HCT116 (cell line): ENCODE results near the gene C16orf95. TPM values are rescaled to one million over a fixed set of nuclear protein-coding genes. Genes with fewer than 3 reads are reported as not detected.

Experiments used
- ATAC-seq: fragments of 200-7000 bp; cut with Tn5 transposase; 2 replicates; pipeline ENCODE4 v1.9.1; 2020; ENCODE audit warnings: mild to moderate bottlenecking, moderate library complexity
- BruUV-seq: library from RNA; stranded (reverse); fragments of 400-500 nt; replicated peaks from 2 replicates; lab custom pipeline; 2021; lab: Mats Ljungman, UMichigan
- CTCF ChIA-PET: fragments of 300-600 bp; sonication (Branson Sonifier 250); formaldehyde crosslinking; loops from one replicate; lab custom pipeline; 2021; ENCODE audit warnings: antibody characterized with exemption; lab: Charles Lee
- POLR2A ChIA-PET: fragments of 300-600, 350-600 bp; sonication (Branson Sonifier 250); formaldehyde crosslinking; loops from one replicate; lab custom pipeline; 2021; ENCODE audit warnings: antibody characterized with exemption; lab: Charles Lee
- RAD21 ChIA-PET, 2 experiments: fragments of 300-600 bp; sonication (Branson Sonifier 250); formaldehyde crosslinking; loops; one replicate each; lab custom pipeline; 2023; ENCODE audit warnings: low total read pairs in 2 of 2; ENCODE audit not compliant: uncharacterized antibody in 2 of 2, unreplicated experiment in 2 of 2, low non-redundant PET in 1 of 2; lab: Charles Lee
- DNase-seq: peaks from one replicate; pipeline ENCODE4 v3.0.0-alpha.2; 2010; ENCODE audit warnings: low read depth, low spot score
- H2AFZ ChIP-seq: fragments of 200-600 bp; shearing (Covaris generic), sonication (generic); 2 replicates; pipeline ENCODE4 v1.6.1; 2017; ENCODE audit warnings: low read depth, mixed run types, mixed read lengths, antibody characterized with exemption, low read length; ENCODE audit not compliant: poor library complexity, severe bottlenecking
- H3K27ac ChIP-seq: 2 replicates; pipeline ENCODE4 v1.5.1; 2012; ENCODE audit warnings: low read depth, low read length
- H3K27me3 ChIP-seq: fragments of 200-600 bp; sonication (generic); 2 replicates; pipeline ENCODE4 v1.6.1; 2016; ENCODE audit warnings: mixed run types, low read length, mixed read lengths; ENCODE audit not compliant: insufficient read depth
- H3K36me3 ChIP-seq, 2 experiments: fragments of 200-500 bp in 1 of 2; fragments of 200-600 bp in 1 of 2; sonication (Bioruptor generic) in 1 of 2; sonication (generic) in 1 of 2; 2 replicates each; pipeline versions ENCODE4 v1.5.1 to v1.6.1; 2014 to 2016; ENCODE audit warnings: low read length in 2 of 2, inconsistent platforms in 1 of 2, mixed read lengths in 1 of 2, mixed run types in 1 of 2; ENCODE audit not compliant: insufficient read depth in 2 of 2, control insufficient read depth in 1 of 2
- H3K4me1 ChIP-seq, 2 experiments: fragments of 200-600 bp in 1 of 2; sonication (generic) in 1 of 2; 2 replicates each; pipeline versions ENCODE4 v1.5.1 to v1.6.1; 2012 to 2017; ENCODE audit warnings: low read length in 2 of 2, inconsistent platforms in 1 of 2, mild to moderate bottlenecking in 1 of 2, mixed read lengths in 1 of 2, mixed run types in 1 of 2, moderate library complexity in 1 of 2; ENCODE audit not compliant: insufficient read depth in 2 of 2, control insufficient read depth in 1 of 2
- H3K4me2 ChIP-seq: fragments of 200-600 bp; sonication (generic); 2 replicates; pipeline ENCODE4 v1.6.1; 2017; ENCODE audit warnings: mixed run types, low read length, mixed read lengths
- H3K4me3 ChIP-seq, 2 experiments: fragments of 200-600 bp in 1 of 2; sonication (generic) in 1 of 2; replicated peaks in 1 of 2; 2 replicates each; pipeline ENCODE4 v1.5.1; 2011 to 2016; ENCODE audit warnings: low read length in 2 of 2, control low read depth in 1 of 2, low read depth in 1 of 2, mild to moderate bottlenecking in 1 of 2, mixed read lengths in 1 of 2, mixed run types in 1 of 2
- H3K79me2 ChIP-seq: fragments of 200-600 bp; sonication (generic); 2 replicates; pipeline ENCODE4 v1.6.1; 2017; ENCODE audit warnings: mild to moderate bottlenecking, mixed run types, low read length, moderate library complexity, mixed read lengths; ENCODE audit not compliant: insufficient read depth
- H3K9ac ChIP-seq: fragments of 200-600 bp; sonication (generic); 2 replicates; pipeline ENCODE4 v1.6.1; 2016; ENCODE audit warnings: low read length, mixed read lengths
- H3K9me2 ChIP-seq: fragments of 200-600 bp; sonication (generic), shearing (Covaris generic); 2 replicates; pipeline ENCODE4 v1.6.1; 2017; ENCODE audit warnings: mixed run types, mild to moderate bottlenecking, moderate library complexity; ENCODE audit not compliant: insufficient read depth
- H3K9me3 ChIP-seq, 2 experiments: fragments of 200-500 bp in 1 of 2; fragments of 200-600 bp in 1 of 2; sonication (Bioruptor generic) in 1 of 2; sonication (generic) in 1 of 2; 2 replicates each; pipeline ENCODE4 v1.6.1; 2014 to 2017; ENCODE audit warnings: low read length in 2 of 2, mixed read lengths in 2 of 2, inconsistent platforms in 1 of 2, low read depth in 1 of 2, mild to moderate bottlenecking in 1 of 2, mixed run types in 1 of 2, moderate library complexity in 1 of 2; ENCODE audit not compliant: control insufficient read depth in 1 of 2, insufficient read depth in 1 of 2
- H4K20me1 ChIP-seq: fragments of 200-600 bp; sonication (generic), shearing (Covaris generic); 2 replicates; pipeline ENCODE4 v1.6.1; 2017; ENCODE audit warnings: mixed run types, mild to moderate bottlenecking, moderate library complexity; ENCODE audit not compliant: insufficient read depth
- ATF3 ChIP-seq: IDR thresholded peaks from 2 replicates; pipeline ENCODE4 v1.6.1; 2012
- EGR1 ChIP-seq: IDR thresholded peaks from 2 replicates; pipeline ENCODE4 v1.6.1; 2012; ENCODE audit warnings: low read depth
- ELF1 ChIP-seq: IDR thresholded peaks from 2 replicates; pipeline ENCODE4 v1.6.1; 2012; ENCODE audit warnings: low read depth, borderline replicate concordance
- EZH2 ChIP-seq: fragments of 200-600 bp; sonication (generic); IDR thresholded peaks from 2 replicates; pipeline ENCODE4 v1.6.1; 2017; ENCODE audit warnings: antibody characterized with exemption, mixed run types
- EZH2phosphoT487 ChIP-seq: fragments of 200-600 bp; IDR thresholded peaks from 2 replicates; pipeline ENCODE4 v1.6.1; 2018; ENCODE audit warnings: antibody characterized with exemption, borderline replicate concordance
- FOSL1 ChIP-seq: IDR thresholded peaks from 2 replicates; pipeline ENCODE4 v1.6.1; 2012; ENCODE audit warnings: low read depth
- JUND ChIP-seq: IDR thresholded peaks from 2 replicates; pipeline ENCODE4 v1.6.1; 2012
- MAX ChIP-seq: IDR thresholded peaks from 2 replicates; pipeline ENCODE4 v1.6.1; 2012
- POLR2A ChIP-seq: IDR thresholded peaks from 2 replicates; pipeline ENCODE4 v1.7.0; 2011; ENCODE audit warnings: borderline replicate concordance; ENCODE audit not compliant: insufficient read depth, insufficient read length; ENCODE audit errors: extremely low read depth
- RAD21 ChIP-seq: IDR thresholded peaks from 2 replicates; pipeline ENCODE4 v1.6.1; 2012; ENCODE audit warnings: low read depth, mild to moderate bottlenecking
- SIN3A ChIP-seq: IDR thresholded peaks from 2 replicates; pipeline ENCODE4 v1.6.1; 2012; ENCODE audit warnings: low read depth
- SP1 ChIP-seq: IDR thresholded peaks from 2 replicates; pipeline ENCODE4 v1.6.1; 2012; ENCODE audit warnings: low read depth
- TCF7L2 ChIP-seq: IDR thresholded peaks from 2 replicates; pipeline ENCODE4 v1.7.0; 2011; ENCODE audit warnings: borderline replicate concordance, inconsistent platforms; ENCODE audit not compliant: insufficient read depth, insufficient read length; ENCODE audit errors: extremely low read depth
- YY1 ChIP-seq: IDR thresholded peaks from 2 replicates; pipeline ENCODE4 v1.6.1; 2011; ENCODE audit warnings: low read length, low read depth, moderate library complexity, mild to moderate bottlenecking; ENCODE audit not compliant: insufficient replicate concordance; ENCODE audit errors: extremely low read depth
- ZBTB33 ChIP-seq: IDR thresholded peaks from 2 replicates; pipeline ENCODE4 v1.6.1; 2011; ENCODE audit warnings: mild to moderate bottlenecking, low read length, moderate library complexity; ENCODE audit not compliant: insufficient replicate concordance; ENCODE audit errors: extremely low read depth
- ZFX ChIP-seq: fragments of 450-650 bp; IDR thresholded peaks from 2 replicates; pipeline ENCODE4 v1.6.1; 2017
- ZNF274 ChIP-seq: fragments of 200-500 bp; sonication (Bioruptor generic); IDR thresholded peaks from 2 replicates; pipeline ENCODE4 v1.6.1; 2014; ENCODE audit warnings: mild to moderate bottlenecking, low read depth, low read length, inconsistent platforms
- intact Hi-C: fragments of 100-400 bp; cut with micrococcal nuclease; formaldehyde crosslinking; loops from 2 replicates; pipeline ENCODE4 v1.10.0; 2022
- total RNA-seq: library from RNA; stranded (reverse); gene quantifications from one replicate; pipeline ENCODE4 v1.2.1, GENCODE V29; 2021; ENCODE audit not compliant: unreplicated experiment

Gene C16orf95
- total RNA-seq, 1 experiment from 2014 or later, result 12.2 TPM

DNA sequence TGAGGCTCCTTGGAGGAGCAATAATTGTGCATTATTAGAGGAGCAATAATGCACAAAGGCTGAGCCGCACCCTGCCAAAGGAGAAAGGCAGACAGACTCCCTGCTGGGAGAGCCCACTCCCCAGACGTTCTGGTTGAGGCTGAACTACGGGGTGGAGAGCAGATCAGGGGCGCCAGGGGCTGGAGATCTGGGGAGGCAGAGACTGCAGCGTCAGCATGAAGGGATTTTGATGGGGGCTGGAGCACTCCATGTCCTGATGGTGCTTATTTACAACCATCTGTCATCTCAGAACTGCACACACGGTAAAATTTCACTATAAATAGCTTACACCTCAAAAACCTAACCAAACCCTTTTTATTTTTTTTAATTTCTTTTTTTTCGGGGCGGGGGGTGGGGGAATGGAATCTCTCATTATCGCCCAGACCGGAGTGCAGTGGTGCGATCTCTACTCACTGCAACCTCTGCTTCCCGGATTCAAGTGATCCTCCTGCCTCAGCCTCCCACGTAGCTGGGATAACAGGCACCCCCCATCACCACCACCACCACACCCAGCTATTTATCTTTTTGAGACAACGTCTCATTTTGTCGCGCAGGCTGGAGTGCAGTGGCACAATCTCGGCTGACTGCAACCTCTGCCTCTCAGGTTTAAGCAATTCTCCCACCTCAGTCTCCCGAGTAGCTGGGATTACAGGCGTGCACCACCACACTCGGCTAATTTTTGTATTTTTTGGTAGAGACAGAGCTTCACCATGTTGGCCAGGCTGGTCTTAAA is 4.3 kb upstream of the C16orf95 start:
- no peak overlapping the region for H3K4me2 ChIP-seq
- peaks cover 0 to 4% of the 10 kb centered on the region in 2 experiments; a peak in 1 of 4 replicates for H3K36me3 ChIP-seq
- DNase-seq (no peak), ATAC-seq (no peak)
- no peaks in the 10 kb centered on the region for H3K9me2 ChIP-seq
- peaks cover 7 to 22% of the 10 kb centered on the region in 2 experiments; a peak in 3 of 4 replicates for H3K4me1 ChIP-seq
- no peak overlapping the region for H3K9ac ChIP-seq
- TF ChIP-seq EGR1 (no peak), JUND (no peak), ZBTB33 (no peak), FOSL1 (no peak), SIN3A (no peak), ATF3 (no peak), YY1 (no peak), SP1 (no peak), ZFX (no peak), ZNF274 (no peak), TCF7L2 (no peak), EZH2 (no peak), EZH2phosphoT487 (no peak), POLR2A (no peak), RAD21 (no peak), MAX (no peak), ELF1 (no peak)
- BruUV-seq, result no TSS peak
- peaks cover 6% of the 10 kb centered on the region; the same call in 1 of the 2 replicates for H4K20me1 ChIP-seq
- H3K27me3 ChIP-seq, result no peaks in the 10 kb centered on the region
- intact Hi-C loops, result no loop called here
- no peak overlapping the region for H3K27ac ChIP-seq
- RAD21 ChIA-PET, result no interaction called here
- no peak overlapping the region for H2AFZ ChIP-seq
- CTCF ChIA-PET, result interaction anchor here (0.6 to 1.2 kb wide), 2 partner anchors 24 to 252 kb away, joined by 3 to 4 read pairs; no protein-coding TSS in a partner anchor
- H3K79me2 ChIP-seq, result peaks cover 19% of the 10 kb centered on the region
- POLR2A ChIA-PET, result no interaction called here
- no peak overlapping the region for H3K4me3 ChIP-seq
- H3K9me3 ChIP-seq, result no peaks in the 10 kb centered on the region
